Endothelial cell of umbilical vein (primary cell): Measurements from ENCODE around the gene RAC2. TPM values are rescaled to one million over a fixed set of nuclear protein-coding genes. Genes with fewer than 3 reads are reported as not detected.

ENCODE experiments used
- BruUV-seq: library from RNA; stranded (reverse); fragments of 400-500 nt; replicated peaks from 2 replicates; lab custom pipeline; 2021; lab: Mats Ljungman, UMichigan
- CTCF ChIA-PET: fragments of 300-600, 350-600 bp; sonication (Branson Sonifier 250); formaldehyde crosslinking; loops from one replicate; lab custom pipeline; 2021; ENCODE audit warnings: antibody characterized with exemption, inconsistent platforms; lab: Charles Lee
- POLR2A ChIA-PET: fragments of 300-600, 350-600 bp; sonication (Branson Sonifier 250); formaldehyde crosslinking; loops from one replicate; lab custom pipeline; 2021; ENCODE audit warnings: antibody characterized with exemption, inconsistent platforms; lab: Charles Lee
- DNase-seq: peaks from one replicate; pipeline ENCODE4 v3.0.0-alpha.2; 2011; ENCODE audit warnings: low read depth, low spot score
- FAIRE-seq: peaks from 2 replicates; lab custom pipeline; 2011; peaks lifted over from hg19 to GRCh38; lab: Jason Lieb, UNC
- H2AFZ ChIP-seq: 2 replicates; pipeline ENCODE4 v1.6.0; 2012; ENCODE audit warnings: low read depth, low read length, control low read depth, inconsistent platforms
- H3K27ac ChIP-seq: 2 replicates; pipeline ENCODE4 v1.5.1; 2011; ENCODE audit warnings: low read depth, mild to moderate bottlenecking, control low read depth, low read length, moderate library complexity; ENCODE audit not compliant: insufficient read depth
- H3K27me3 ChIP-seq, 2 experiments: 2 replicates each; pipeline versions ENCODE4 v1.6.0 to v1.6.1; 2011; ENCODE audit warnings: low read length in 2 of 2, mixed read lengths in 1 of 2; ENCODE audit not compliant: control insufficient read depth in 2 of 2, insufficient read depth in 2 of 2
- H3K36me3 ChIP-seq, 2 experiments: 2 replicates in 1 of 2; 3 replicates in 1 of 2; pipeline ENCODE4 v1.5.1; 2011; ENCODE audit warnings: low read length in 2 of 2, mild to moderate bottlenecking in 1 of 2, moderate library complexity in 1 of 2; ENCODE audit not compliant: control insufficient read depth in 2 of 2, insufficient read depth in 2 of 2; ENCODE audit errors: extremely low read depth in 1 of 2
- H3K4me1 ChIP-seq: 3 replicates; pipeline ENCODE4 v1.5.1; 2011; ENCODE audit warnings: mild to moderate bottlenecking, low read length; ENCODE audit not compliant: control insufficient read depth, insufficient read depth; ENCODE audit errors: extremely low read depth
- H3K4me2 ChIP-seq: 2 replicates; pipeline ENCODE4 v1.6.1; 2011; ENCODE audit warnings: low read length, control low read depth, mixed read lengths; ENCODE audit not compliant: insufficient read depth
- H3K4me3 ChIP-seq, 3 experiments: fragments of 200-600 bp in 1 of 3; sonication (generic), shearing (Covaris generic) in 1 of 3; replicated peaks in 1 of 3; 2 replicates each; pipeline ENCODE4 v1.5.1; 2011 to 2016; ENCODE audit warnings: control low read depth in 3 of 3, low read length in 3 of 3, mild to moderate bottlenecking in 2 of 3, inconsistent platforms in 1 of 3, low read depth in 1 of 3, moderate library complexity in 1 of 3; ENCODE audit not compliant: insufficient read depth in 1 of 3
- H3K79me2 ChIP-seq: 2 replicates; pipeline ENCODE4 v1.6.0; 2012; ENCODE audit warnings: low read length, inconsistent platforms; ENCODE audit not compliant: control insufficient read depth, insufficient read depth
- H3K9ac ChIP-seq: replicated peaks from 2 replicates; pipeline ENCODE3; 2011; ENCODE audit warnings: low read length, control low read depth; ENCODE audit not compliant: insufficient read depth; ENCODE audit errors: extremely low read depth
- H3K9me1 ChIP-seq: replicated peaks from 3 replicates; pipeline ENCODE4 v1.6.0; 2011; ENCODE audit warnings: mild to moderate bottlenecking, low read length; ENCODE audit not compliant: control insufficient read depth, insufficient read depth; ENCODE audit errors: extremely low read depth
- H3K9me3 ChIP-seq: replicated peaks from 2 replicates; pipeline ENCODE4 v1.5.1; 2012; ENCODE audit warnings: low read length, inconsistent platforms; ENCODE audit not compliant: control insufficient read depth, insufficient read depth
- H4K20me1 ChIP-seq: replicated peaks from 2 replicates; pipeline ENCODE3; 2011; ENCODE audit warnings: mild to moderate bottlenecking, low read length; ENCODE audit not compliant: control insufficient read depth, insufficient read depth; ENCODE audit errors: extremely low read depth
- CTCF ChIP-seq, 2 donors: IDR thresholded peaks; 1 replicate in 1 of 2; 2 replicates in 1 of 2; pipeline ENCODE4 v1.5.1; 2011; ENCODE audit warnings: low read length in 2 of 2, mild to moderate bottlenecking in 2 of 2, moderate library complexity in 2 of 2, control low read depth in 1 of 2, inconsistent platforms in 1 of 2, low read depth in 1 of 2; ENCODE audit not compliant: insufficient read depth in 1 of 2; ENCODE audit errors: extremely low read depth in 1 of 2
- GATA2 ChIP-seq: IDR thresholded peaks from 2 replicates; pipeline ENCODE4 v1.7.0; 2011; ENCODE audit warnings: low read depth, mild to moderate bottlenecking, moderate library complexity, mixed read lengths, low read length; ENCODE audit not compliant: insufficient read length, insufficient read depth
- MAX ChIP-seq: IDR thresholded peaks from 2 replicates; pipeline ENCODE4 v1.6.1; 2011; ENCODE audit not compliant: insufficient read depth, insufficient read length
- POLR2A ChIP-seq: IDR thresholded peaks from 2 replicates; pipeline ENCODE4 v1.6.1; 2012; ENCODE audit warnings: low read depth, mild to moderate bottlenecking, control low read depth, low read length
- dilution Hi-C: fragments of 300-500 bp; cut with MboI; formaldehyde crosslinking; loops from one replicate; pipeline ENCODE4 v1.15.0; 2019; ENCODE audit warnings: low sequenced_read_pairs; ENCODE audit not compliant: extremely low pct_ligation_motif_present
- intact Hi-C: fragments of 100-400 bp; cut with micrococcal nuclease; formaldehyde crosslinking; loops from one replicate; pipeline ENCODE4 v1.10.0; 2022
- polyA plus RNA-seq, 4 experiments: library from polyadenylated mRNA; depleted of rRNA in 3 of 4; stranded (reverse) in 3 of 4; unstranded in 1 of 4; fragments of >200 nt; gene quantifications; 2 replicates each; pipeline versions ENCODE4 v1.2.1 to v1.2.3, GENCODE V29; 2011 to 2012; ENCODE audit warnings: missing spikeins in 1 of 4
- total RNA-seq: library from RNA; stranded (reverse); gene quantifications from 2 replicates; pipeline ENCODE4 v1.2.3, GENCODE V29; 2021

Gene RAC2
- total and polyA plus RNA-seq, 2 donors (not counting 3 experiments of a cell fraction or from before 2014, with no cell fraction given): 122 to 181 TPM

- Histone ChIP-seq H3K4me2 (peak overlapping the region; percentile 3), H3K9me1 (no peaks in the 10 kb centered on the region), H3K9ac (no peak overlapping the region), H3K4me3 (peak overlapping the region in 1 of 3 experiments; percentile 14), H3K27me3 (no peaks in the 10 kb centered on the region), H3K9me3 (no peaks in the 10 kb centered on the region), H4K20me1 (no peaks in the 10 kb centered on the region), H3K4me1 (peaks cover 28% of the 10 kb centered on the region), H2AFZ (peak overlapping the region; percentile 52), H3K36me3 (no peaks in the 10 kb centered on the region), H3K79me2 (no peaks in the 10 kb centered on the region), H3K27ac (no peak overlapping the region)
- intact Hi-C loops: loop anchor here (1.0 to 2.0 kb wide), 5 partner anchors 53 to 256 kb away; no protein-coding TSS in a partner anchor
- BruUV-seq: no TSS peak
- ChIA-PET CTCF (interaction anchor here (0.7 to 5.1 kb wide), 40 partner anchors 10 to 693 kb away, joined by 3 to 54 read pairs (median 5); partner anchors contain the start of genes C1QTNF6, FOXRED2 and KCTD17), POLR2A (interaction anchor here (0.6 kb wide), 1 partner anchor 11 kb away, joined by 3 read pairs; no protein-coding TSS in a partner anchor)
- FAIRE-seq (no peak), DNase-seq (no peak)
- dilution Hi-C loops: no loop called here
- TF ChIP-seq GATA2 (no peak), POLR2A (no peak), MAX (no peak), CTCF (IDR thresholded peaks at IDR 0.05; ENCODE audit: extremely low read depth in 1 of 2, insufficient read depth in 1 of 2, low read depth in 1 of 2, low read length in 2 of 2) (no peak)
Measured at GRCh38 chr22:37199760-37200108, 44.3 kb downstream of the RAC2 start.
